Right lobe of liver (tissue), 6 donors: ENCODE measurements around the gene ATF7. TPM values are rescaled to one million over a fixed set of nuclear protein-coding genes. Genes with fewer than 3 reads are reported as not detected.

Experiments
- ATAC-seq, 4 donors: fragments of 200-7000 bp; cut with Tn5 transposase; one replicate each; pipeline ENCODE4 v1.9.1; 2020; ENCODE audit warnings: mild to moderate bottlenecking in 4 of 4, moderate library complexity in 4 of 4
- DNase-seq, 3 donors: peaks; one replicate each; pipeline ENCODE4 v3.0.0-alpha.2; 2020
- H3K27ac ChIP-seq, 3 donors: fragments of 200-600 bp; one replicate each; pipeline ENCODE4 v1.8.0; 2022
- H3K27me3 ChIP-seq, 2 donors: fragments of 200-600 bp; one replicate each; pipeline ENCODE4 v1.8.0; 2022
- H3K36me3 ChIP-seq, 4 donors: fragments of 200-600 bp; sonication (generic) in 1 of 4; one replicate each; pipeline versions ENCODE4 v1.5.1 to v1.8.0; 2017 to 2022; ENCODE audit warnings: control low read depth in 1 of 4
- H3K4me1 ChIP-seq, 4 donors: fragments of 200-600 bp; sonication (generic) in 1 of 4; one replicate each; pipeline versions ENCODE4 v1.5.1 to v1.8.0; 2017 to 2022; ENCODE audit warnings: control low read depth in 1 of 4
- H3K4me3 ChIP-seq, 3 donors: fragments of 200-600 bp; one replicate each; pipeline ENCODE4 v1.8.0; 2022
- H3K9me3 ChIP-seq, 4 donors: fragments of 200-600 bp; sonication (generic) in 1 of 4; one replicate each; pipeline versions ENCODE4 v1.5.1 to v1.8.0; 2017 to 2022; ENCODE audit warnings: control low read depth in 1 of 4
- CTCF ChIP-seq, 4 donors: fragments of 200-600 bp in 3 of 4; fragments of 450-650 bp in 1 of 4; IDR thresholded peaks; one replicate each; pipeline versions ENCODE4 v1.5.1 to v1.8.0; 2016 to 2022; ENCODE audit warnings: antibody characterized with exemption in 4 of 4, mild to moderate bottlenecking in 2 of 4
- POLR2A ChIP-seq: fragments of 450-650 bp; IDR thresholded peaks from one replicate; pipeline ENCODE4 v1.6.1; 2017; ENCODE audit warnings: antibody characterized with exemption, mild to moderate bottlenecking
- whole genome bisulfite sequencing: methylation state at CpG from one replicate; pipeline ENCODE4 v1.1.6; 2018; ENCODE audit warnings: low coverage, low lambda C conversion rate; ENCODE audit not compliant: insufficient coverage; ENCODE audit errors: missing lambda C conversion rate; 5-methylcytosine and 5-hydroxymethylcytosine counted together
- intact Hi-C, 2 donors: fragments of 100-400 bp; cut with DNase I; formaldehyde crosslinking; loops; one replicate each; pipeline versions ENCODE4 v1.11.2 to v1.14.1; 2022
- total RNA-seq, 6 experiments: library from RNA; depleted of rRNA in 2 of 6; stranded (reverse); fragments of >200 nt in 2 of 6; fragmentation: NEBNext Ultra II Directional in 3 of 6; extraction: Animal tissue kit (Norgen Biotek cat#: 25700) in 3 of 6; gene quantifications; one replicate each; pipeline versions ENCODE4 v1.1.0 to v1.2.4, GENCODE V29; 2016 to 2023
- donor health status: DM: no; HTN: yes; CAD: no.
- donor health status: DM: no; HTN: no; CAD: no.
- donor health status: DM: no; HTN: no; CAD: no.
- donor health status: DM: no; HTN: yes; CAD: no.
- donor health status: DM: no; HTN: yes; CAD: no.

The ATF7 gene
- total RNA-seq, 6 experiments from 2014 or later: 7.9 to 18.7 (median 12.3) TPM

- ATAC-seq (peak; percentile 82 to 90 (median 86)), DNase-seq (peak; percentile 95 to 98 (median 98))
- Histone ChIP-seq H3K27me3 (no peaks in the 10 kb centered on the region), H3K36me3 (peaks cover 0 to 11% (median 2%) of the 10 kb centered on the region in 4 donors), H3K4me3 (peak within 1 kb of the TSS; percentile 86 to 89 (median 88)), H3K4me1 (peaks cover 0 to 16% (median 9%) of the 10 kb centered on the region in 4 donors), H3K27ac (peak within 1 kb of the TSS; percentile 91 to 99 (median 98)), H3K9me3 (no peaks in the 10 kb centered on the region)
- TF ChIP-seq CTCF (IDR thresholded peaks at IDR 0.05): peak in 1 of 4 donors; percentile 4
- TF ChIP-seq POLR2A: peak; percentile 75
- intact Hi-C loops: loop anchor here in 1 of 2 donors (10.0 kb wide), 1 partner anchor 176 kb away; the partner anchor contains the start of gene AAAS
- 0% methylated on average over 39 of the region's 74 CpGs for WGBS
Measured at GRCh38 chr12:53500776-53501614, 125.2 kb downstream of the ATF7 start, which contains the start of gene TARBP2. Gene TARBP2 (plus strand): TSS chr12:53501283. CDS start chr12:53501409, 126 bp downstream.

GRCh38 chr12:53500142-53500775 is 125.9 kb downstream of the ATF7 start:
- H3K36me3 ChIP-seq: peaks cover 0 to 4% (median under 1%) of the 10 kb centered on the region in 4 donors
- DNase-seq: peak in 1 of 3 donors; percentile 59
- H3K27me3 ChIP-seq: no peaks in the 10 kb centered on the region
- TF ChIP-seq POLR2A (peak; percentile 93), CTCF (IDR thresholded peaks at IDR 0.05) (no peak)
- H3K4me3 ChIP-seq: peak overlapping the region; percentile 33 to 89 (median 88)
- ATAC-seq: peak in 3 of 4 donors; percentile 8 to 10 (median 10)
- peak overlapping the region; percentile 91 to 99 (median 98) for H3K27ac ChIP-seq
- under 1% methylated on average over 9 of the region's 17 CpGs for WGBS
- no peaks in the 10 kb centered on the region for H3K9me3 ChIP-seq
- H3K4me1 ChIP-seq: peaks cover 0 to 16% (median 9%) of the 10 kb centered on the region in 4 donors
- intact Hi-C loops: loop anchor here in 1 of 2 donors (10.0 kb wide), 1 partner anchor 175 kb away; the partner anchor contains the start of gene AAAS

- H3K27ac ChIP-seq: peak within 1 kb of the TSS; percentile 91 to 99 (median 98)
- DNase-seq (peak; percentile 29 to 68 (median 53)), ATAC-seq (no peak)
- WGBS: 0% methylated on average over 28 of the region's 51 CpGs
- H3K4me3 ChIP-seq: peak within 1 kb of the TSS; percentile 33 to 89 (median 88)
- H3K4me1 ChIP-seq: peaks cover 0 to 16% (median 9%) of the 10 kb centered on the region in 4 donors
- H3K36me3 ChIP-seq: no peaks in the 10 kb centered on the region
- no peaks in the 10 kb centered on the region for H3K27me3 ChIP-seq
- intact Hi-C loops: loop anchor here in 1 of 2 donors (10.0 kb wide), 1 partner anchor 175 kb away; the partner anchor contains the start of gene AAAS
- no peaks in the 10 kb centered on the region for H3K9me3 ChIP-seq
- no peak for TF ChIP-seq CTCF (IDR thresholded peaks at IDR 0.05)
- no peak for TF ChIP-seq POLR2A
Measured at GRCh38 chr12:53499266-53500141, 126.7 kb downstream of the ATF7 start, which contains the start of gene MAP3K12. Gene MAP3K12 (minus strand): TSS chr12:53499458. CDS start chr12:53487391, 12,067 bp downstream.

GRCh38 chr12:53498235-53498630 is 127.9 kb downstream of the ATF7 start:
- H3K9me3 ChIP-seq: no peaks in the 10 kb centered on the region
- no peak for TF ChIP-seq CTCF (IDR thresholded peaks at IDR 0.05)
- TF ChIP-seq POLR2A: no peak
- ATAC-seq (no peak), DNase-seq (peak in 1 of 3 donors; percentile 26)
- no peak overlapping the region for H3K4me3 ChIP-seq
- H3K4me1 ChIP-seq: peaks cover 0 to 20% (median 10%) of the 10 kb centered on the region in 4 donors
- no peaks in the 10 kb centered on the region for H3K36me3 ChIP-seq
- H3K27me3 ChIP-seq: no peaks in the 10 kb centered on the region
- WGBS: 67% methylated on average over 1 of the region's 2 CpGs
- intact Hi-C loops: no loop called here
- H3K27ac ChIP-seq: no peak overlapping the region
